ENCODE data around the gene USP49.

USP49 gene

GRCh38 chr6:41832263-41832662 lies 62.9 kb downstream of the USP49 start:
- CTCF ChIA-PET = interaction anchor here (0.7 to 2.3 kb wide), 5 partner anchors 9 to 1032 kb away, joined by 3 to 13 read pairs (median 3); no protein-coding TSS in a partner anchor
- POLR2A ChIA-PET = no interaction called here
- no peak for TF ChIP-seq ZBTB20 (tag by site-specific recombination; IDR thresholded peaks at IDR 0.05)
- TF ChIP-seq, protein P1, sequence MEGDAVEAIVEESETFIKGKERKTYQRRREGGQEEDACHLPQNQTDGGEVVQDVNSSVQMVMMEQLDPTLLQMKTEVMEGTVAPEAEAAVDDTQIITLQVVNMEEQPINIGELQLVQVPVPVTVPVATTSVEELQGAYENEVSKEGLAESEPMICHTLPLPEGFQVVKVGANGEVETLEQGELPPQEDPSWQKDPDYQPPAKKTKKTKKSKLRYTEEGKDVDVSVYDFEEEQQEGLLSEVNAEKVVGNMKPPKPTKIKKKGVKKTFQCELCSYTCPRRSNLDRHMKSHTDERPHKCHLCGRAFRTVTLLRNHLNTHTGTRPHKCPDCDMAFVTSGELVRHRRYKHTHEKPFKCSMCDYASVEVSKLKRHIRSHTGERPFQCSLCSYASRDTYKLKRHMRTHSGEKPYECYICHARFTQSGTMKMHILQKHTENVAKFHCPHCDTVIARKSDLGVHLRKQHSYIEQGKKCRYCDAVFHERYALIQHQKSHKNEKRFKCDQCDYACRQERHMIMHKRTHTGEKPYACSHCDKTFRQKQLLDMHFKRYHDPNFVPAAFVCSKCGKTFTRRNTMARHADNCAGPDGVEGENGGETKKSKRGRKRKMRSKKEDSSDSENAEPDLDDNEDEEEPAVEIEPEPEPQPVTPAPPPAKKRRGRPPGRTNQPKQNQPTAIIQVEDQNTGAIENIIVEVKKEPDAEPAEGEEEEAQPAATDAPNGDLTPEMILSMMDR (tag by site-specific recombination; IDR thresholded peaks at IDR 0.05) = no peak

DNA sequence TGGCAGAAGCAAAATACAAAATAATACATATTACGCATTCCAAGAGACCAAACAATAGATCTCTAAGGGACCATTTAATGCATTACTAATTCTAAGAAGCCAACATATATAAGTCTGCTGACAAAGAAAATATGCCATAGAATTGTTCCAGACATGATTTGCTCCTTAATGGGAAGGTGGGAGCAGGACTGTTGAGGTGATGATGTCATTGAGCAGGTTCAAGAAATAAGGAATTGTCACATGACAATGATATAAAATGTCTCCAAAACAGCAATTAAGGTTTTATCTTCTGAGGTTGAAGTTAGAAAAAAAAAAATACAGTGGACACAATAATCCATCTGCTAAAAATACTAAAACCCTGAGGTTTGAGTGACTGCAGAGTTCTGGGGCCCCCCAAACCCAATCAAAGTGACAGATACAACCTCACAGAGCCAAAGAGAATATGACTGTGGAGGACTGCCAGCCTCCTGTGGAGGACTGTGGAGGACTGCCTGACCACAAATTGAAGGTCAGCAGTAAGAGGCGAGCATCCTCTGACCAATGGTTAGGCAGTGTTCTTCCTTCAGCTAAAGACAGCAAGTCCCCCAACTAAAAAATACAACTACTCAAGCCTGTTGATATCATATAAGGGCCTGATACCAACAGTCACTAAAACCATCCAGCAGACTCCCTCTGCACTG lies 68.7 kb downstream of the USP49 start:
- no peak for TF ChIP-seq ZNF76 (tag by site-specific recombination; IDR thresholded peaks at IDR 0.05; ENCODE audit: borderline replicate concordance, low read depth)
- TF ChIP-seq ZBTB20 (tag by site-specific recombination; IDR thresholded peaks at IDR 0.05) = 0 out of 2 replicates have a peak, but pooled peaks have one; percentile 53
- TF ChIP-seq SCRT2 (tag by site-specific recombination; IDR thresholded peaks at IDR 0.05) = 0 out of 2 replicates have a peak, but pooled peaks have one; percentile 26
- TF ChIP-seq RBAK (tag by site-specific recombination; IDR thresholded peaks at IDR 0.05) = no peak
- no peak for TF ChIP-seq ZNF549 (tag by site-specific recombination; IDR thresholded peaks at IDR 0.05)
- no peak for TF ChIP-seq ZFP37 (tag by site-specific recombination; IDR thresholded peaks at IDR 0.05)
- TF ChIP-seq ZFP41 (tag by site-specific recombination; IDR thresholded peaks at IDR 0.05; ENCODE audit: borderline replicate concordance) = no peak
- peak; percentile 66; the same call in 1 of the 2 replicates for TF ChIP-seq ATF2 (tag by site-specific recombination; IDR thresholded peaks at IDR 0.05; ENCODE audit: low read depth)
- ChIA-PET POLR2A (no interaction called here), CTCF (no interaction called here)
- peaks cover 2% of the 10 kb centered on the region; the same call in 1 of the 2 replicates for H3K4me1 ChIP-seq (ENCODE audit: control insufficient read depth, insufficient read depth, low read length)
- H3K27ac ChIP-seq (ENCODE audit: extremely low read depth, low read depth, low read length) = no peak overlapping the region
- no peaks in the 10 kb centered on the region for H3K9me3 ChIP-seq (ENCODE audit: control insufficient read depth, insufficient read depth, low read depth, low read length)
- no peaks in the 10 kb centered on the region; a peak in 1 of 3 replicates for H3K36me3 ChIP-seq (ENCODE audit: control insufficient read depth in 2 of 2, insufficient read depth in 1 of 2, low read length in 2 of 2)
- H3K4me3 ChIP-seq (ENCODE audit: low read depth, low read length) = no peak overlapping the region

More at GRCh38 chr6:41832263-41832662, 62.9 kb downstream of the USP49 start:
- no peaks in the 10 kb centered on the region; a peak in 1 of 3 replicates for H3K36me3 ChIP-seq (ENCODE audit: control insufficient read depth in 2 of 2, insufficient read depth in 1 of 2, low read length in 2 of 2)
- no peak overlapping the region for H3K27ac ChIP-seq (ENCODE audit: extremely low read depth, low read depth, low read length)
- H3K4me3 ChIP-seq (ENCODE audit: low read depth, low read length) = no peak overlapping the region
- no peaks in the 10 kb centered on the region for H3K4me1 ChIP-seq (ENCODE audit: control insufficient read depth, insufficient read depth, low read length)
- H3K9me3 ChIP-seq (ENCODE audit: control insufficient read depth, insufficient read depth, low read depth, low read length) = no peaks in the 10 kb centered on the region

DNA sequence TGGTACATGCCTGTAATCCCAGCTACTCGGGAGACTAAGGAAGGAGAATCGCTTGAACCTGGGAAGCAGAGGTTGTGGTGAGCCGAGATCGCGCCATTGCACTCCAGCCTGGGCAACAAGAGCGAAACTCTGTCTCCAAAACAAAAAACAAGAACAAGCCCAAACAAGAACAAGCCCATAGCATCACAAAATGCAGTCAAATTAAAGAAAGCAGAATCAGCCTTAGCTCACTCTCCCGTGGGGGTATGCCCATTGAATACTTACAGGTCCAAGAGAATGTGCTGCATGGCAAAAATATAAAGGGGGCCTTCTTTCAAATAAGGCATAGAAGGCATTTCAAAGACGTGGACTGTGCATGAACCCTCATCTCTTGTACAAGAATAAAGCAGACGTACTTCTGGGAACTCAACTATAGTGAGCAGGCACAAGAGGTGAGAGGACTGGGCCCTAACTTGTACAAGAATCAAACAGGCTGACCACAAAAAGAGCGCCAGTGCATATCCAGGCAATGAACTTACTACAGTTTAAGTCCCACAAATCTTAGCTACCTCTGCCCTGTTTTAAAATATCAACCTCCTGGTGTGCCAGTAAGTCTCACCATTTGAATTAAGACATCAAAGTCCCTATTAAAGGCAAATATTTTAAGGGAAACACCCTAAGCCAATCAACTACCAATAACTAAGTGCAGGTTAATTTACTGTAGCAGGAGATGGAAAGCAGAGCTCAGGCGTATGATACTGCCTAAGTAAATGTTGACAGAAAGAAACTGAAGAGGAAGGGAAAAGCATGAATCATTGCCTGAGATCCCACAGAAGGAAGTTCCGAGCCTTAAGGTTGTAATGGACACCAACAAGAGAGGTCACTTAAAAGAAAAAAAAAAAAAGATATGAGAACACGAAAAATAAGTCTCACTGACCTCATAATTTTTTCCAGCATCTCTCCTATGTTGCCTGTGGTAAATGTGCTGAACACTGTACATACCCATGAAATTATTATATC lies 70.3 kb downstream of the USP49 start:
- Histone ChIP-seq H3K4me1 (ENCODE audit: control insufficient read depth, insufficient read depth, low read length) (peaks cover 2% of the 10 kb centered on the region; the same call in 1 of the 2 replicates), H3K4me3 (ENCODE audit: low read depth, low read length) (no peak overlapping the region), H3K9me3 (ENCODE audit: control insufficient read depth, insufficient read depth, low read depth, low read length) (no peaks in the 10 kb centered on the region), H3K27ac (ENCODE audit: extremely low read depth, low read depth, low read length) (no peak overlapping the region), H3K36me3 (ENCODE audit: control insufficient read depth in 2 of 2, insufficient read depth in 1 of 2, low read length in 2 of 2) (no peaks in the 10 kb centered on the region; a peak in 1 of 3 replicates)
- POLR2A ChIA-PET = no interaction called here
- TF ChIP-seq ZNF16 (tag by site-specific recombination; IDR thresholded peaks at IDR 0.05; ENCODE audit: low read depth) (no peak), ZBTB6 (tag by site-specific recombination; IDR thresholded peaks at IDR 0.05) (no peak), PRDM4 (tag by site-specific recombination; IDR thresholded peaks at IDR 0.05) (no peak), ZNF133 (tag by site-specific recombination; IDR thresholded peaks at IDR 0.05) (no peak), ZFP3 (tag by site-specific recombination; IDR thresholded peaks at IDR 0.05; ENCODE audit: low read depth) (no peak), ZNF521 (tag by site-specific recombination; IDR thresholded peaks at IDR 0.05) (no peak), ZNF146 (tag by site-specific recombination; IDR thresholded peaks at IDR 0.05) (no peak), ZNF571 (tag by site-specific recombination; IDR thresholded peaks at IDR 0.05) (no peak)
- TF ChIP-seq, protein P2, sequence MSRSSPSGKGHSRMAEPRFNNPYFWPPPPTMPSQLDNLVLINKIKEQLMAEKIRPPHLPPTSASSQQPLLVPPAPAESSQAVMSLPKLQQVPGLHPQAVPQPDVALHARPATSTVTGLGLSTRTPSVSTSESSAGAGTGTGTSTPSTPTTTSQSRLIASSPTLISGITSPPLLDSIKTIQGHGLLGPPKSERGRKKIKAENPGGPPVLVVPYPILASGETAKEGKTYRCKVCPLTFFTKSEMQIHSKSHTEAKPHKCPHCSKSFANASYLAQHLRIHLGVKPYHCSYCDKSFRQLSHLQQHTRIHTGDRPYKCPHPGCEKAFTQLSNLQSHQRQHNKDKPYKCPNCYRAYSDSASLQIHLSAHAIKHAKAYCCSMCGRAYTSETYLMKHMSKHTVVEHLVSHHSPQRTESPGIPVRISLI (tag by site-specific recombination; IDR thresholded peaks at IDR 0.05) = no peak
- CTCF ChIA-PET = interaction anchor here (1.2 to 1.5 kb wide), 2 partner anchors 39 to 220 kb away, joined by 3 to 5 read pairs; no protein-coding TSS in a partner anchor

Measured in HEK293 (cell line).